ENCODE results near the gene TCP10L.

DNA sequence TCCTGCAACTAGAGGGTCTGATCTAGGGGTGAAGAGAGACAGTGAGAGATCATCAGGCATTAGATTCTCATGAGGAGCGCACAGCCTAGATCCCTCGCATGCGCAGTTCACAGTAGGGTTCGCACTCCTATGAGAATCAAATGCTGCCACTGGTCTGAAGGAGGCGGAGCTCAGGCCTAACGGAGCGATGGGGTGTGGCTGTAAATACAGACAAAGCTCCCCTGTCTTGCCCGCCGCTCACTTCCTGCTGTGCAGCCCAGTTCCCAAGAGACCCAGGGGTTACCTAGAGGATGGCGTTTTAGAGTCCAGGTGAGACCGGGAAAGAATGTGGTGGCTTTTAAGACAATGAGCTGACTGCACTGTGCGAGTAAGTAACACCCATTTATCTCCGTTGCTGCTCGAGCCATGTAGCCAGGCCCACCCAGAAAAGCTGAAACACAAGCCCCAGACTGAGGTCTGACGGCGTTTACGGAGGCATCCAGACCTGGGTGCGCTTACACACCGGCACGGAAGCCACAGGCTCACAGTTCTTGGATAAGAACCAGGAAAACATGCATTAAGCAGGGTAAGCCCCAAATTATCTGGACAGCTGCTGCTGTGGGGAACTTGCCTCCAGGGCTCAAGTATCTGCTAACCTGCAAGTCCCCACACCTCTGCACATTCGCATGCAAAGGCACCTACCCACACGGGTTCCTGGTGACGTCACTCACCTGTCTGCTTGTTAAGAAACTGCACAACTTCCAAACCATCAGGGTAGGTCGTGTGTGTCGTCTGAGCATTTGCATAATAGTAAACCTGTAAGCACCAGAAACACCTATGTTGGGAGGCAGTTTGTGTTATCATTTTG is 12.5 kb downstream of the TCP10L start:
- TF ChIP-seq POLR2A (IDR thresholded peaks at IDR 0.05; ENCODE audit: low read length): no peak
- TF ChIP-seq GATA1 (IDR thresholded peaks at IDR 0.05; ENCODE audit: low read depth, low read length): no peak
